HepG2 (cell line): Measurements from ENCODE around the gene ITPR1. TPM values are rescaled to one million over a fixed set of nuclear protein-coding genes. Genes with fewer than 3 reads are reported as not detected.

Experiments
- AHR ChIP-seq: IDR thresholded peaks from 2 replicates; pipeline ENCODE4 v1.6.1; 2018; ENCODE audit warnings: missing genetic modification reagents, missing compliant biosample characterization
- ARHGAP35 ChIP-seq: sonication (generic); formaldehyde crosslinking; IDR thresholded peaks from 2 replicates; pipeline ENCODE4 v1.9.0; 2022; ENCODE audit warnings: mild to moderate bottlenecking, inconsistent platforms, moderate library complexity, missing genetic modification reagents, borderline replicate concordance
- ARNT2 ChIP-seq: sonication (generic); formaldehyde crosslinking; IDR thresholded peaks from 2 replicates; pipeline ENCODE4 v1.8.0; 2022; ENCODE audit warnings: mild to moderate bottlenecking, low read depth, missing genetic modification reagents, moderate library complexity
- GLI4 ChIP-seq: sonication (generic); formaldehyde crosslinking; IDR thresholded peaks from 2 replicates; pipeline ENCODE4 v1.5.1; 2020; ENCODE audit warnings: missing genetic modification reagents, mild to moderate bottlenecking, moderate library complexity, borderline replicate concordance
- GLMP ChIP-seq: sonication (generic); formaldehyde crosslinking; IDR thresholded peaks from 2 replicates; pipeline ENCODE4 v1.9.0; 2021; ENCODE audit warnings: missing genetic modification reagents, mild to moderate bottlenecking, borderline replicate concordance
- GMEB2 ChIP-seq: IDR thresholded peaks from 2 replicates; pipeline ENCODE4 v1.6.1; 2016; ENCODE audit warnings: missing biosample characterization, missing genetic modification reagents, low read depth
- HDAC2 ChIP-seq: sonication (generic); formaldehyde crosslinking; IDR thresholded peaks from 2 replicates; pipeline ENCODE4 v1.4.0; 2020; ENCODE audit warnings: missing genetic modification reagents
- HNRNPH1 ChIP-seq: fragments of 200-400 bp; formaldehyde crosslinking; optimal IDR thresholded peaks from 2 replicates; pipeline ENCODE3; 2017; ENCODE audit warnings: mild to moderate bottlenecking, low read depth, low read length
- MAFK ChIP-seq, 2 experiments: IDR thresholded peaks in 1 of 2; conservative IDR thresholded peaks in 1 of 2; 2 replicates each; pipeline ENCODE4 v1.6.1; 2011; ENCODE audit warnings: improper control_type of control experiment in 2 of 2, low read length in 2 of 2
- NPAS2 ChIP-seq: sonication (generic); formaldehyde crosslinking; IDR thresholded peaks from 2 replicates; pipeline ENCODE4 v1.8.0; 2022; ENCODE audit warnings: mild to moderate bottlenecking, missing genetic modification reagents, borderline replicate concordance
- RARA ChIP-seq: IDR thresholded peaks from 2 replicates; pipeline ENCODE4 v1.6.1; 2016; ENCODE audit warnings: missing genetic modification reagents, missing compliant biosample characterization
- SETDB1 ChIP-seq: sonication (generic); formaldehyde crosslinking; IDR thresholded peaks from 2 replicates; pipeline ENCODE4 v1.5.1; 2020; ENCODE audit warnings: missing genetic modification reagents, mild to moderate bottlenecking, borderline replicate concordance
- SMAD9 ChIP-seq: sonication (generic); formaldehyde crosslinking; IDR thresholded peaks from 2 replicates; pipeline ENCODE4 v1.5.1; 2020; ENCODE audit warnings: mild to moderate bottlenecking, missing genetic modification reagents
- SOX13 ChIP-seq, 3 experiments: fragments of 450-650 bp in 1 of 3; sonication (generic) in 1 of 3; formaldehyde crosslinking in 1 of 3; IDR thresholded peaks in 2 of 3; conservative IDR thresholded peaks in 1 of 3; 2 replicates each; pipeline versions ENCODE4 v1.5.0 to v1.6.1; 2016 to 2020; ENCODE audit warnings: antibody characterized with exemption in 1 of 3, mild to moderate bottlenecking in 1 of 3, missing compliant biosample characterization in 1 of 3, missing genetic modification reagents in 1 of 3, moderate library complexity in 1 of 3
- ZBTB7A ChIP-seq: sonication (generic); formaldehyde crosslinking; IDR thresholded peaks from 2 replicates; pipeline ENCODE4 v1.8.0; 2022; ENCODE audit warnings: mild to moderate bottlenecking, missing genetic modification reagents
- ZFX ChIP-seq: sonication (generic); formaldehyde crosslinking; IDR thresholded peaks from 2 replicates; pipeline ENCODE4 v1.4.0; 2020; ENCODE audit warnings: mild to moderate bottlenecking, low read depth, missing genetic modification reagents, moderate library complexity
- ZNF280B ChIP-seq: sonication (generic); formaldehyde crosslinking; IDR thresholded peaks from 2 replicates; pipeline ENCODE4 v1.5.0; 2020; ENCODE audit warnings: missing genetic modification reagents, mild to moderate bottlenecking, borderline replicate concordance
- ZNF770 ChIP-seq: sonication (generic); formaldehyde crosslinking; IDR thresholded peaks from 2 replicates; pipeline ENCODE4 v1.5.0; 2020; ENCODE audit warnings: mild to moderate bottlenecking, missing genetic modification reagents
- ZSCAN31 ChIP-seq: sonication (generic); formaldehyde crosslinking; IDR thresholded peaks from 2 replicates; pipeline ENCODE4 v1.5.0; 2020; ENCODE audit warnings: low read depth, mild to moderate bottlenecking, missing genetic modification reagents
- polyA plus RNA-seq, 8 experiments: library from polyadenylated mRNA; depleted of rRNA in 3 of 8; stranded (reverse) in 7 of 8; unstranded in 1 of 8; fragments of >200 nt; fragmentation: Illumina TruSeq in 4 of 8; extraction: Trizol in 4 of 8; gene quantifications; 2 replicates each; pipeline versions ENCODE4 v1.2.1 to v1.2.3, GENCODE V29; 2011 to 2016; ENCODE audit warnings: low read depth in 4 of 8, missing spikeins in 1 of 8, mixed read lengths in 1 of 8; ENCODE audit not compliant: insufficient read depth in 1 of 8
- total RNA-seq, 5 experiments: library from RNA; depleted of rRNA; stranded (reverse); fragments of >200 nt; fragmentation: Illumina TruSeq; extraction: Trizol; gene quantifications; 2 replicates each; pipeline ENCODE4 v1.2.3, GENCODE V29; 2016; ENCODE audit warnings: low read depth in 1 of 5
- TF ChIP-seq, protein P1 (sequence below): sonication (generic); formaldehyde crosslinking; conservative IDR thresholded peaks from 2 replicates; pipeline ENCODE4 v1.8.1; 2023; ENCODE audit warnings: missing genetic modification reagents

The ITPR1 gene
- total and polyA plus RNA-seq, 2 of the 13 experiments (the other 11 are each of a cell fraction or from before 2014, with no cell fraction given): 10.0 to 11.4 TPM

DNA sequence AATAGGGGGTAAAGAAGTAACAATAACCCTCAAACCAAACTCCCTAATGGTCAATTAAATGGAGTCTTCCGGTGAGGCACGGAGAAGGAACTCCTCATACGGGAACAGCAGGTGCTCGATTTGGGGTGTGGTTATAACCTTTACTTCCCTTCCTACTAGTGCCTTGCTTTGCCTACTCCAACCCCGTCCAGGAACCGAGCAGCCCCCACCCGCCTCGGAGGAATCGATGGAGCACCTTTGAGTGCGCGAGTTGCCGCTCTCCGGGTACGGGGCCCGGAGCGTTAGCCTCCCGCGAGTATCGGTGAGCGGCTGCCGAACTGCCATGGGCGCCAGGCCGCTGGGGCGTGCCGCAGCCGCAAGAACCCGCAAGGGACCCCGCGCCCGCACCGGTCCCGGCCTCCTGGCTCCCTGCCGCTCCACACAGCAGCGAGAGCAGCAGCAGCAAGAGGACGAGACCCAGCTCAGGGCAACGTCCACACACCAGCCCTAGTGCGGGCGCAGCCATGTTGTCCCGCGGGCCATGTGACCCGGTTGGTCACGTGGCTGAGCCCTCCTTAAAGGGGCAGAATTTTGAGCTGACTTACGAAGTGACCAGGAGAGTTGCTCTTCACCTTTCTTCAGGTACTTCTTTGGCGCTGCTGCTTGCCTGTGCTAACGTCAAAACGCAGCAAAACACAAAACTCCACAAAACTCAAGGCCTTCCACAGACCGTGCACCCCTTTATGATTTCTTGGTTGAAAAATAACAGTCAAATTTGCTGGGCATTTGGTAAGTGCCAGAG is 26.2 kb upstream of the ITPR1 start, which contains the start of gene SUMF1 (continued):
- no peak for TF ChIP-seq GLMP
- no peak for TF ChIP-seq SETDB1 (CRISPR knock-in tag)
- peak; percentile 98 for TF ChIP-seq HDAC2 (CRISPR knock-in tag)
- peak; percentile 81; the same call in 1 of the 2 replicates for TF ChIP-seq ARHGAP35 (CRISPR knock-in tag)
- TF ChIP-seq, protein P1, sequence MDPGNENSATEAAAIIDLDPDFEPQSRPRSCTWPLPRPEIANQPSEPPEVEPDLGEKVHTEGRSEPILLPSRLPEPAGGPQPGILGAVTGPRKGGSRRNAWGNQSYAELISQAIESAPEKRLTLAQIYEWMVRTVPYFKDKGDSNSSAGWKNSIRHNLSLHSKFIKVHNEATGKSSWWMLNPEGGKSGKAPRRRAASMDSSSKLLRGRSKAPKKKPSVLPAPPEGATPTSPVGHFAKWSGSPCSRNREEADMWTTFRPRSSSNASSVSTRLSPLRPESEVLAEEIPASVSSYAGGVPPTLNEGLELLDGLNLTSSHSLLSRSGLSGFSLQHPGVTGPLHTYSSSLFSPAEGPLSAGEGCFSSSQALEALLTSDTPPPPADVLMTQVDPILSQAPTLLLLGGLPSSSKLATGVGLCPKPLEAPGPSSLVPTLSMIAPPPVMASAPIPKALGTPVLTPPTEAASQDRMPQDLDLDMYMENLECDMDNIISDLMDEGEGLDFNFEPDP (CRISPR knock-in tag): no peak
- no peak for TF ChIP-seq HNRNPH1
- peak; percentile 30; the same call in 1 of the 2 replicates for TF ChIP-seq SOX13 (IDR thresholded peaks at IDR 0.05)
- TF ChIP-seq SOX13 (CRISPR knock-in tag; conservative IDR thresholded peaks at IDR 0.05 in 1 of 2, IDR thresholded peaks at IDR 0.05 in 1 of 2): peak in 1 of 2 experiments; percentile 29; a peak in 1 of 4 replicates
- no peak for TF ChIP-seq GMEB2 (CRISPR knock-in tag)
- TF ChIP-seq SMAD9 (CRISPR knock-in tag): no peak
- TF ChIP-seq ZFX: peak; percentile 99
- TF ChIP-seq GLI4 (CRISPR knock-in tag): peak; percentile 52; the same call in 1 of the 2 replicates
- TF ChIP-seq ZSCAN31 (CRISPR knock-in tag): peak; percentile 81
- TF ChIP-seq ARNT2 (CRISPR knock-in tag): peak; percentile 85
- TF ChIP-seq ZNF770 (CRISPR knock-in tag): peak; percentile 71
- peak; percentile 61; the same call in 1 of the 2 replicates for TF ChIP-seq AHR (CRISPR knock-in tag)
- TF ChIP-seq ZBTB7A (CRISPR knock-in tag): no peak
- peak; percentile 24; the same call in 1 of the 2 replicates for TF ChIP-seq RARA
- TF ChIP-seq ZNF280B (CRISPR knock-in tag): peak; percentile 44; the same call in 1 of the 2 replicates
- TF ChIP-seq NPAS2 (CRISPR knock-in tag): no peak
- no peak for TF ChIP-seq MAFK (conservative IDR thresholded peaks at IDR 0.05 in 1 of 2, IDR thresholded peaks at IDR 0.05 in 1 of 2; ENCODE audit: low read length in 2 of 2)
